ENCODE results near the gene CFAP58.

CFAP58 gene

DNA sequence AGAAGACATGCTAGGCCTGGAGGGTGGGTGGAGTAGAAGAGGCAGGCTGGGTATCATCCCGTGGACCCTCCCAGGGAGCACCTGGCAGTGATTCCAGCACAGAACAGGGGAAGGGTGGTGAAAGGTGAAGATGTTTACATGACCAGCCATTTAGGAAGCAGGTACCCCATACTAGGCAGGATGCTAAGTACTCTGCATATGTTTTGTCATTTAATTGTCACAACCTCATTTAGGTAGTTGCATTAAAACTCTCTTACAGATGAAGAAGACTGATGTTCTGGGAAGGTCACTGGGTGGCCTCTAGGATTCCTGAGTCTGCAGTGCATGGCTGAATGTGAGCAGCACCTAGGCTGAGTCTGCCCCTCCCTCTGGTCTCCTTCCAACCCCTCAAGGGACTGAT, 30.5 kb upstream of the CFAP58 start:
- no peak for DNase-seq

DNA sequence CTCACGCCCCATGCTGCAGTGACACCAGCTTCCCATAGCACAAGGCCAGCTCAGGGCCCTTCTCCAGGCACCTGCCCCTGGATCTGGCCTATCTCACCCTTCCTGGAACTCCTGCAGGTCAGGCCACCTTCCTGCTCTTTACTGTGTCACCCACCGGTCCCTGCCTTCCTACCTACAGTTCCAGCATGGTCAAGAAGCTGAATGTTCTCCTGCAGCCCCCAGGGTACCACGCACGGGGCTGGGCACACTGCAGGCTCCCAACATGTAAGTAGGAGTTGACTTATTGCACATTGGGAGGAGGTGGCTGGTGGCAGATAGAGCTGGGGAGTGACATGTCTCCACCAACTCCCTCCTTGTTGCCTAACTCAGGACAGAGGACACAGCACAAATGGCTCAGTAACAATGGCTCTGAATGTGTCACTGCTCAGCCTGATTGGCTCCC, 29.9 kb upstream of the CFAP58 start:
- DNase-seq: no peak

DNA sequence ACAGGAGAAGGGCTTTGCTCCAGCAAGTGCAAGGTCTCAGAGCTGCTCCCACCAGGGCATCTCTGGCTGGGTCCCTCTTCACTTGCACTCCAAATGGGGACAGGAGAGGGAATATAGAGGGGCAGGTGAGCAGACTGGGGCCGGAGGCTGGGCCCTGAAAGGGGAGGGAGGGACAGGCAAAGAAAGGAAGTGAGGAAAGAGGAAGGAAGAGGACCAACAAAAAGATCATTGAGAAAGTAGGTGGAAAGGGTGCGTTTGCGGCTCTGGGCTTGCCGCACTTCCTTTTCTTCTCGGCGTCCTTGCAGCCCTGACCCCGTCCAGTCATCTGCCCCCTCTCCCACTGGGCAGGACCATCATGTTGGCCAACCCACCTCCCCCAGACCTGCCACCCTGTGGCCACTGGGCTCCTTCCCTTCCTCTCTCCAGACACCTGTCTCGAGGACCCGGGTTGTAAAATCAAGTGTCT, 29.4 kb upstream of the CFAP58 start:
- no peak for DNase-seq

DNA sequence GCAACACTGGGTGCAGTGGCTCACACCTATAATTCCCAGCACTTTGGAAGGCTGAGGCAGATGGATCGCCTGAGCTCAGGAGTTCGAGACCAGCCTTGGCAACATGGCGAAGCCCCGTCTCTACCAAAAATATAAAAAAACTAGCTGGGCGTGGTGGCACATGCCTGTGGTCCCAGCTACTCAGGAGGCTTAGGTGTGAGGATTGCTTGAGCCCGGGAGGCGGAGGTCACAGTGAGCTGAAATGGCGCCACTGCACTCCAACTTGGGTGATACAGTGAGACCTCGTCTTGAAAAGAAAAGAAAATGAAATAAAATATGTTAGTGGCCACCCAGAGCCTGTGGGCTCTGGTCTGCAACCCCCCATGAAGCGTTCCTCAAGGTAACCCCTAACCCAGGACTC, 28.7 kb upstream of the CFAP58 start:
- DNase-seq: no peak

DNA sequence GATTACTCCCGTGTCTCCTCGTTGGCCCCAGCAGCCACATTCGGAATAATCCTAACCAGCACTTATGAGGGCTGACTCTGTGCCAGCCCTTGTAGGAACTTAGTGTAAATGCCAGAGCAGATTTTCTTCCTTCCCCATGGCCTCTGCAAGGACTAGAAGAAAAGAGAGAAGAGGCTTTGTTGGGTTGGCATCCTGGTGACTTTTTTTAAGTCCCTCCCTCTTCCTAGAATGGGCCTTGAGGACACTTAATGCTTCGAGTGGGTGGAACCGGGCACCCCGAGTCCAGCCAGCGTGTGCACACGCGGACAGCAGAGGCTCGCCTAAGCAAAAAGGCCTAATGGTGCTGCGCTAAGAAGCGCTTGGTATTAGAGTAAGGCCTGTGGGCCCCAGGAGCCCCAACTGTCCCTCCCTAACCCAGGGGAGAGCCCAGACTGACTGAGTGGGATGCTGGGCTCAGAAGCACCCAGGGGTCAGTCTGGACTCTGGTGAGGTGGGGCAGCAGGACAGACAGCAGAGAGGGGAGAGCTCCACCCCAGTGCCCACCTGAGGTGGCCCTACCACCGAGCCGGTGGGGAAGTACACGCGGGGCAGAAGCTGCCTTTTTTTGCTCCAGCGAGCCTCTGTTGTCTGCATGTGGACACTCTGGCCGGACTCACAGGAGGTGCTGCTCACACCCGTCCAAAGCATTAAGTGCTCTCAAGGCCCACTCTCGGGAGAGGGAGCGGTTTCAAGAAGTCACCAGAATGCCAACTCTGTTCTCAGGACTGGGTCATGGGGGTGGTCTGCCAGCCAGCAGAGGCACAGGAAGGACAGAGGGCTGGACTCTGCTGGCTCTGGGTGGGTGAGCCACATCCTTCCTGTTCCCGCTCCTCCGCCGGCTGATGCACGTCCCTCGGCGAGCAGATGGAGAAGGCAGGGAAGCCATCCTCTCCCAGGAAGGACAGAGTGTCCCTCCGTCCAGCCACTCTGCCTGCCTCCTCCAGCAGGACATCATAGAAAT, 27.9 kb upstream of the CFAP58 start:
- DNase-seq: no peak

GRCh38 chr10:104326991-104327610, 26.5 kb upstream of the CFAP58 start:
- no peak for DNase-seq

- peak; percentile 88 for DNase-seq
Measured at GRCh38 chr10:104327745-104328645, 25.6 kb upstream of the CFAP58 start.

GRCh38 chr10:104328646-104328895, 25.1 kb upstream of the CFAP58 start:
- DNase-seq: no peak

- DNase-seq: peak; percentile 79
Measured at GRCh38 chr10:104328896-104329710, 24.5 kb upstream of the CFAP58 start.

DNA sequence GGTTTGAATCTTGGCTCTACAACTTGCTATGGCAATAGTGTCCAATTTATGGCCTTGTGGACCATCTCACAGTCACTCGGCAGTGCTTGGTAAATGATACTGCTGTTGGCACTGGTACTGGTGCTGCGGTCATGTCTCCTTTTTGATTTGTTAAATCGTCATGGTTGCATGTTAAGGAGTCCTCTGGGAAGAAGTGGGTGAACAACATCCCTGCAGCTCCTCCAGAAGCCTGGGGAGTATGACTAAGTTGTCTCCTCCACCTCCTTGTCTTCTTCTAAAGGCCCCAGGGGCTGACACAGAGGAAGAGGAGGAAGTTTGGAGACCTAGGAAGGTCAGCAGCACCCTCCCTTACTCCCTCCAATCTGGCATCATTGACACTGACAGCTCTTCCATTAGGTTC, 23.9 kb upstream of the CFAP58 start:
- peak; percentile 85 for DNase-seq

- peak; percentile 82 for DNase-seq
Measured at GRCh38 chr10:104330168-104331110, 23.2 kb upstream of the CFAP58 start.

DNA sequence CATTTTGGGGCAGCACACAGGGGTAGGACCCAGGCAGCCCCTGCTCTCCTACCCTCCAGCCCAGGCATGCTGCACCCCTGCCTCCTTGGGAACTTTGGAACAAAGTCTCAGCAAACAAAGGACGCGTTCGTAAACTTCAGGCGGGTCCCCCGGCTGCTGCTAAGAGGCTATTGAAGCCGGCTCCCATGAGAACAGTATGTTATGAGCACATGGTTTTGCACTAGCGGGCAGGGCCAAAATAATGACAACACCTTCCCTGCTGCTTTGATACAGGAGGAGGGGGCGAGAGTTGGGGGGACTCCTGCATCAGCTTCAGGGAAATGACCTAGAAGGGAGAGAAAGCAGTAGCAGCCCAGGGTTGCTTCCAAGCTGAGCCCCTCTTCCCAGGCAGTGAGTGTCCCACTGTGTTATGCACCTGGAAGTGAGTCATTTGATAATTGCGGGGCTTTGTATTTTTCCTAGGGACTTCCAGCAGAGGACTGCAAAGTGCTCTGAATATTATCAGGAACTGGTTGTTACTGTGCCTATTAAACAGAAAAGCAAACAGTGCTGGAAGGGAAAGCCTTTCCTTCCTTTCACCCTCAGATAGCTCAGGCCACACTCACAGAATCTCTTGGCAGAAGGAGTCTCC, 22.3 kb upstream of the CFAP58 start:
- peak; percentile 18 for DNase-seq

DNA sequence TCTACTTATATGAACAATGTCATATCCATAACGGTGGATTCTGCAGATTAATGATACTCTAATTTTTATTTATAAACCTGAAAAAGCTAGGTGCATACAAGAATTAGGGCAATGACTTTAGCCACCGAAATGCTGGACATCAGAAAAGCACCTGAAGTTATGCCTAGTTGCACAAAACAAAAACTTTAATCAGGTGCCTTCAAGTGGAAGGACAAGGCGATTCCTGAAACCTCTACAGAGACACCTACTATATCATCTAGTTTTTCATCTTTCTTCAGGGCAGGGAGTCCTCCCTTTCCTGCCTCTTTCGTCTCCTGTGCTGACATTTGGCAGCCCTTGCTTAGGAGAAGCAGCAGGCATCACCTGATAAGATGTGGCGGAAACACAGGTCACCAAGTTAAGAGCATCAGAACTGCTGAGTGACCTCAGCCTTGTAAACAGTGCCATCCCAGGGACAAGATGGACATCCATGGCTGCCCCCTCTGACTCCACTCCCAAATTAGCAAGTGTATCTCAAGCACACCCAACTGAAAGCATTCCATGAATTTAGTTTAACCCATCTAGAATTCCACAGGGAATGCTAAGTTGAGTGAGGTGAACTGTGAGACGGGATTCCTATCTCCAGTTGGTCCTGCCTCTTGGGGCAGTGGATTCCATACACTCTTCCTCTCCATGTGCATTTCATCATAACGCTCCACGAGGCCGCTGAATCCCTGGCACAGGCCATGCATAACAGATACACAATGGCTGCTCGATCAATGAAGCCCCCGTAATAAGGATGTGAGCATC, 21.2 kb upstream of the CFAP58 start:
- DNase-seq: peak; percentile 78

DNA sequence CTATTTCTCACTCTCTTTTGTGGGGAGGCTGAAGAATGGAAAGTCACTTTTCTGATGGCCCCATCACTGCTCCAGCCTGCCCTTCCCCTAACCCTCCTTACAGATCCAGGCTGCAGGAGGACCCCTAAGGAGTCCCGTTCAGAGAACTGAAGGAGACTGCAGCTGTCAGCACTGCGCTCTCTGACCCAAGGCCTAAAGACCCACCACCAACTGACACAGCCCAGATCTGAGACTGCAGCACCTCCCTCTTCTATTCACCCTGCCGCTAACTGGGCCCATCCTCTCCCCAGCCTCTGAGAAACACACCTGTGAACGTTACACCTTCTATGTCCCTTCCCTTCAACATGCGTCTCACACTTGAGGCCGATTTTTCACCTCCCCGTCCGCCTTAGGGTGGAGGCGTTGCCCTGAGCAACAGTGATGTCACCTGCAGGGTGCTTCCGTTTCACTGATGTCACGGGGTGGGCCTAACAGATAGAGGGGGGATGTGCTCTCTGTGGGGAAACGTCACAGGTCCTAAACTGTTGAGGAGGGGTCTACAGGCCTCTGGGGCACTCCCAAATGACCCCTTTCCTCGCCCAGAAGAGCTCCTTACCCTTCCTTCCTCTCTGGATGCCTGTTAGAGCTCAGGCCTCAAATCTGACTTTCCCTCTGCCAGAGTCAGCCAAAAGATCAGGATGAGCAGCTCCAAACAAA, 20.5 kb upstream of the CFAP58 start:
- no peak for DNase-seq

- no peak for DNase-seq
Measured at GRCh38 chr10:104333728-104334373, 19.8 kb upstream of the CFAP58 start.

DNA sequence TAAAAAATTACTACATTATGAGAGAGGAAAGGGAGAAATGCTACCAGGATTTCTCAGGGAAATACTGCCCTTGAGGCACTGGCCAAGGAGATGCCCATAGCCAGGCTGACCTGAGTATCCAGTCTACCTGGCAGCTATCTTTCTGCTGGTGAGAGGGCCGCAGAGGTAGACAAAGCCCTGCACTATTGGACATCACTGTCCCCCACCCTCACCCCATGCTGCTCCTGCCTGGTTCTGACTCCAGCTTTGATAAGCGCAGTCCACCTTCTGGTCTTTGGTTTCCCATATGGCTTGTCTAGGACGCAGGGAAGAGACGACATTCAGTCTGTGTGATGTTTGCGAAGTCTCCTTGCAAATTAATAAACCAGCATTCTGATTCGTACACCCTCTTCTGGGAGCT, 19.1 kb upstream of the CFAP58 start:
- no peak for DNase-seq

DNA sequence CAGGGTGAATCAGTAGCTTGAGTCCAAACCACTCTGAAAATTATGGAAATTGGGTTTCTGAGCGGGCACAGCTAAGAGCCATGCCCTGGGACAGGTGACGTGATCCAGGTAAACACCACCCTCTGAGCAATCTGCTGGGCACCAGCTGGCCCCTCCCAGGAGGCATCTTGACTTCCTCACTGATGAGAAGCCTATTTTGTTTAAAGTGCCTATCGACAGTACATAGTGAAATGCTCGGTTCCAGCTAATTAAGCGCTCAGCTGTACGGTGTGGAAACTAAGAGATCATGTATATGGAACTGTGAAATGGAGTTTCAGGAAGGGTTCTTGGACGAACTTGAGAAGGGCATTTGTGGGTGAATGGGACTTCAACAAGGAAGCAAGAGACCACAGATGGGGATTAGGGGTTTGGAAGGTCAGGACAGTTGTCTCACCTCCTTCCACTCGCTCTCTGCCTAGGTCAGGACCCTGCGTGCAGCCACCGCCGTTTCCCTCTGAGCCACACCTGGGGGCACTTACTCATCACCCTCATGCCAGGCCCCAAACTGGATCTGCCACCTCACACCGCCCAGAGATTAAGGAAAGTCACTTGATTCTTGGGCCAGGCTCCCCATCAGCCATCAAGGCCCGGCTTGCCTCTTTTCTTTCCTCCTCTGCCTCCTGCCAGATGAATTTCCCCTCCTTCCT, 18.5 kb upstream of the CFAP58 start:
- DNase-seq: no peak
